ENCODE measurements around the gene HSPA2. TPM values are rescaled to one million over a fixed set of nuclear protein-coding genes. Genes with fewer than 3 reads are reported as not detected.

HSPA2 gene
- total RNA-seq, 1 experiment from 2014 or later, result 30.2 TPM

- Mint-ChIP-seq H3K27ac (peak overlapping the region; percentile 98), H3K9me3 (peaks cover 19% of the 10 kb centered on the region), H3K4me1 (peaks cover 45% of the 10 kb centered on the region), H3K27me3 (ENCODE audit: low read depth) (peaks cover 31% of the 10 kb centered on the region), H3K4me3 (peak overlapping the region; percentile 65), H3K36me3 (peaks cover 25% of the 10 kb centered on the region)
- TF ChIP-seq ZNF121 (CRISPR knock-in tag; IDR thresholded peaks at IDR 0.05) (no peak), GTF2I (CRISPR knock-in tag; conservative IDR thresholded peaks at IDR 0.05) (no peak), AFF4 (CRISPR knock-in tag; IDR thresholded peaks at IDR 0.05; ENCODE audit: borderline replicate concordance) (no peak), AR (CRISPR knock-in tag; IDR thresholded peaks at IDR 0.05) (no peak), ETV6 (CRISPR knock-in tag; IDR thresholded peaks at IDR 0.05) (no peak), TP53 (CRISPR knock-in tag; IDR thresholded peaks at IDR 0.05) (no peak)
- POLR2A ChIA-PET, result interaction anchor here (0.7 to 0.8 kb wide), 2 partner anchors 81 to 205 kb away, joined by 3 read pairs; no protein-coding TSS in a partner anchor
- CTCF ChIA-PET, result interaction anchor here (0.7 to 4.1 kb wide), 3 partner anchors 29 to 92 kb away, joined by 3 to 16 read pairs (median 3); no protein-coding TSS in a partner anchor
- DNase-seq (ENCODE audit: low spot score) (no peak), ATAC-seq (no peak)
Observed at GRCh38 chr14:64544607-64545312, 4.2 kb downstream of the HSPA2 start.

GRCh38 chr14:64549016-64549415 lies 8.5 kb downstream of the HSPA2 start:
- Mint-ChIP-seq H3K27ac (no peak overlapping the region), H3K4me1 (peaks cover 32% of the 10 kb centered on the region), H3K9me3 (no peaks in the 10 kb centered on the region), H3K27me3 (ENCODE audit: low read depth) (peaks cover 31% of the 10 kb centered on the region), H3K4me3 (peak overlapping the region; percentile 46), H3K36me3 (no peaks in the 10 kb centered on the region; the same call in 1 of the 2 replicates)
- no peak for ATAC-seq
- POLR2A ChIA-PET, result interaction anchor here (0.7 kb wide), 1 partner anchor 44 kb away, joined by 3 read pairs; no protein-coding TSS in a partner anchor
- CTCF ChIA-PET, result interaction anchor here (0.6 to 1.4 kb wide), 3 partner anchors 9 to 87 kb away, joined by 3 to 8 read pairs (median 3); partner anchors contain the start of gene HSPA2
- DNase-seq (ENCODE audit: low spot score), result no peak
- no peak for TF ChIP-seq AFF4 (CRISPR knock-in tag; IDR thresholded peaks at IDR 0.05; ENCODE audit: borderline replicate concordance)
- TF ChIP-seq ARID4B (CRISPR knock-in tag; IDR thresholded peaks at IDR 0.05; ENCODE audit: borderline replicate concordance), result no peak
- no peak for TF ChIP-seq EMX1 (CRISPR knock-in tag; IDR thresholded peaks at IDR 0.05)
- TF ChIP-seq ZNF317 (CRISPR knock-in tag; IDR thresholded peaks at IDR 0.05; ENCODE audit: borderline replicate concordance, low read depth), result no peak
- TF ChIP-seq MAX (CRISPR knock-in tag; IDR thresholded peaks at IDR 0.05), result no peak
- no peak for TF ChIP-seq ZNF423 (CRISPR knock-in tag; IDR thresholded peaks at IDR 0.05)
- TF ChIP-seq USF2 (CRISPR knock-in tag; IDR thresholded peaks at IDR 0.05), result no peak
- no peak for TF ChIP-seq TEAD4 (CRISPR knock-in tag; IDR thresholded peaks at IDR 0.05)
- no peak for TF ChIP-seq ZNF263 (CRISPR knock-in tag; IDR thresholded peaks at IDR 0.05; ENCODE audit: low read depth)
- TF ChIP-seq SMAD3 (CRISPR knock-in tag; IDR thresholded peaks at IDR 0.05; ENCODE audit: borderline replicate concordance), result no peak
- TF ChIP-seq MLX (CRISPR knock-in tag; IDR thresholded peaks at IDR 0.05), result no peak
